Measurements from ENCODE around the gene KLK8.

Gene KLK8

GRCh38 chr19:51002542-51003311 lies 1.3 kb upstream of the KLK8 start (continued):
- TF ChIP-seq PATZ1 (tag by site-specific recombination; IDR thresholded peaks at IDR 0.05), result no peak

GRCh38 chr19:51002089-51002532 lies 707 bp upstream of the KLK8 start:
- no peak overlapping the region for H3K27ac ChIP-seq (ENCODE audit: extremely low read depth, low read depth, low read length)
- POLR2A ChIA-PET, result interaction anchor here (0.8 to 0.9 kb wide), 2 partner anchors 8 to 16 kb away, joined by 3 to 4 read pairs; no protein-coding TSS in a partner anchor
- no peak overlapping the region for H3K4me3 ChIP-seq (ENCODE audit: low read depth, low read length)

More at GRCh38 chr19:51002089-51002532, 707 bp upstream of the KLK8 start:
- Histone ChIP-seq H3K4me1 (ENCODE audit: control insufficient read depth, insufficient read depth, low read length) (no peaks in the 10 kb centered on the region), H3K9me3 (ENCODE audit: control insufficient read depth, insufficient read depth, low read depth, low read length) (no peaks in the 10 kb centered on the region), H3K36me3 (ENCODE audit: control insufficient read depth in 2 of 2, insufficient read depth in 1 of 2, low read length in 2 of 2) (no peaks in the 10 kb centered on the region)
- TF ChIP-seq ZNF837 (tag by site-specific recombination; IDR thresholded peaks at IDR 0.05), result no peak
- TF ChIP-seq SALL2 (tag by site-specific recombination; IDR thresholded peaks at IDR 0.05; ENCODE audit: borderline replicate concordance), result no peak
- no peak for TF ChIP-seq GLI2 (tag by site-specific recombination; IDR thresholded peaks at IDR 0.05; ENCODE audit: borderline replicate concordance, low read depth)
- no peak for TF ChIP-seq ZBTB17 (tag by site-specific recombination; IDR thresholded peaks at IDR 0.05)
- no peak for TF ChIP-seq ZNF280D (tag by site-specific recombination; IDR thresholded peaks at IDR 0.05)
- TF ChIP-seq TRIM28 (IDR thresholded peaks at IDR 0.05; ENCODE audit: borderline replicate concordance, low read length), result no peak
- TF ChIP-seq ZNF362 (tag by site-specific recombination; IDR thresholded peaks at IDR 0.05), result no peak
- TF ChIP-seq ZBTB8A (tag by site-specific recombination; IDR thresholded peaks at IDR 0.05), result no peak
- no peak for TF ChIP-seq EGR2 (tag by site-specific recombination; IDR thresholded peaks at IDR 0.05; ENCODE audit: low read depth)
- no peak for TF ChIP-seq ZNF777 (tag by site-specific recombination; IDR thresholded peaks at IDR 0.05; ENCODE audit: borderline replicate concordance)
- no peak for TF ChIP-seq TCF7L2 (IDR thresholded peaks at IDR 0.05; ENCODE audit: borderline replicate concordance, low read depth, low read length)
- no peak for TF ChIP-seq ZBTB11 (tag by site-specific recombination; conservative IDR thresholded peaks at IDR 0.05; ENCODE audit: low read depth)
- no peak for TF ChIP-seq ZSCAN30 (tag by site-specific recombination; IDR thresholded peaks at IDR 0.05)
- no peak for TF ChIP-seq ZNF112 (tag by site-specific recombination; IDR thresholded peaks at IDR 0.05)
- CTCF ChIA-PET, result interaction anchor here (0.6 to 1.8 kb wide), 4 partner anchors 15 to 103 kb away, joined by 3 to 7 read pairs (median 4); no protein-coding TSS in a partner anchor

Measured in HEK293 (cell line).